Measurements from ENCODE around the gene TGFB2.
A peak's percentile ranks its signal among the peaks of the same experiment; 100 is the strongest.

Gene TGFB2

DNA sequence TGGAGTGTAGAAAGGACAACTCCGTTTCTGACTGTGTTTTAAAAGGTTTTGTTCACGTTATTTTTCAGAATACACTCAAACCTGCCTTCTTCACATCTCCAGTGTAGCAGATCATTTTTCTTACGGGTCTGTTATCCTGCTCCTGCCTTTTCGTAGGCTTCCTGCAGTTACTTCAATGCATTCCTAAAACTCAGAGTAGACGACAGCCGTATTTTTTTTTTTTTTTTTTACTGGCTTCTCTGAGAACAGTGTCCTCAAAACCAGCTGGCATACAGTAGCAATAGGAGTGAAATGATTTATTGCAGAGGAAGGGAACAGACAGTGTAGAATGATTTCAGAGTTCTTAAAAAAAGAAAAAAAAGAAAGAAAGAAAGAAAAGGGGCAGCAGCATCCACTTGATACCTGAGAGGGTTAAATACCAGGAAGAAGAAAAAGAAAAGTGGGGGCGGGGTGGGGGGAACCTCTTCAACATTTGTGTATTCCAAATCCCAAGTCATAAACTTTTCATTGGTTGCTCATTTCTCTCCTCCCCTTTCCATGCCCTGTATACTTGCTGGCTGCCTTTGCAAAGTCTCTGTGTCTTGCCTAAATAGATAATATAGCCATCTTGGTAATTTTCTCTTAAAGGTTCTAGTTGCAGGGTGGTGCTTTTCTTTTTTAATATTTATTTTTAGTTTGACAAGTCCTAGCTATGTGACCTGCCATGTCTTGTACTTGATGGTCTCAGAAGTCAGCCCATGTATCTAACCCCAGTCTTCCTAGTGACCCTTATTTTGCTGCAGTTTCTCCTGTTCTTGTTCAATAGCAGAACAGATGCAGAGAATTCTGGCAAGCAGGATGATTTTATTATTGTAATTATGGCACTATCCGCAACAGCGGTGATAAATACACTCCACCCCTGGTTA, 2.8 kb downstream of the TGFB2 start:
- ATAC-seq = no peak
- no peaks in the 10 kb centered on the region for H3K36me3 Mint-ChIP-seq
- peaks cover 14% of the 10 kb centered on the region for H3K4me1 Mint-ChIP-seq
- no peak overlapping the region for H3K27ac Mint-ChIP-seq
- H3K9me3 Mint-ChIP-seq = no peaks in the 10 kb centered on the region
- H3K4me3 Mint-ChIP-seq = no peak overlapping the region
- no peak for DNase-seq (ENCODE audit: low spot score in 2 of 2)

DNA sequence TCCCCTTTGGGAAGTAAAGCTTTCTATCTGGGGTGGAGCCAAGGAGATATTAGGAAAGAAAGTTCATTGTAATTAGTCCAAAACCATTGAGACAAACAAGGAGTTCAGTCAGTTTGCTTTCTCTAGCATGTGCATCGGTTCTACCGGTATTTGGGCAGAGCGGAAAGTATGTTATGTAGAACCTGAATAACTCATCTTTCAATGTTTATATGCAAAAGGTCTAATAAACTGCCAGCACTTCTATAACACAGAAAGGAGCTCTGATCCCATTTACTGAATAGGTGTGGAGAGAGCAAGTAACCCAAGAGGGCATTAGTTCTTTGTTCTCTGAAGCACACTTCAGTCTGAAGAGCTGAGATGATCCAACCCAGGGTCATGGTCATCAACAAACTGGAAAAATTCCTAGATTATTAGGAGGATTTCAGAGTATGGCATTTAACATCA, 3.5 kb downstream of the TGFB2 start:
- Mint-ChIP-seq H3K9me3 (no peaks in the 10 kb centered on the region), H3K4me3 (no peak overlapping the region), H3K36me3 (no peaks in the 10 kb centered on the region), H3K4me1 (peaks cover 14% of the 10 kb centered on the region), H3K27ac (no peak overlapping the region)
- no peak for ATAC-seq
- no peak for DNase-seq (ENCODE audit: low spot score in 2 of 2)

DNA sequence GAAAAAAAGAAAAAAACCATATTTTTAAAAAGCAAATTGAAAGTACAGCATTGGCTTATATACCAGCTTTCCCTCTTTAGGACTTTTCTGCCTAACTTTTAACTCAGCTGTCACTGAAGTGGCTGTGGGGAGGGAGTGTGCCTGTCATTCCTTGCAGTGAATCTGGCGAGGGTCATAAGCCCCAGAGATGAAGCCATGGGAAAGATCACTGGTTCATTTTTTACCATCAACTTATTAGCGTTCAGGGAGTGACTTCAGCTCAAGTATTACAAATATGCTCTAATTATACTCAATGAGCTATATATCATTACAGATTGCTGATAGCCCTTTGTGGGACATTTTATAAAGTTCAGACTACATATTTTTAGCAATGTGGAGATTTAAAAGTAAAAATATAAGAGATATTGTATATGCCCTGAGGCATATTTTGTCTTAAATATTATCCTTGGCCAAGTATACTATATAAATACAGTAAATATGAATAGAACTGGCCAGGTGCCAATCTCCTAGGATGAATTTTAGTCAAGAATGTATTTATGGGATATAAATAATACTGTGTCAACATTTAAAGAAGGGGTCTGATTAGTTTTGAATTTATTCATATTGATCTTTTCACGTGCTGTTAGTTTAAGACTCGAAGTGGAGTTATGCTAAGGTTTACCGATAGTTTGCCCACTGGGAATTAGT, 4.4 kb downstream of the TGFB2 start:
- H3K9me3 Mint-ChIP-seq = no peaks in the 10 kb centered on the region
- ATAC-seq (no peak), DNase-seq (ENCODE audit: low spot score in 2 of 2) (no peak)
- H3K4me1 Mint-ChIP-seq = peaks cover 14% of the 10 kb centered on the region
- H3K27ac Mint-ChIP-seq = no peak overlapping the region
- no peak overlapping the region for H3K4me3 Mint-ChIP-seq
- no peaks in the 10 kb centered on the region for H3K36me3 Mint-ChIP-seq

DNA sequence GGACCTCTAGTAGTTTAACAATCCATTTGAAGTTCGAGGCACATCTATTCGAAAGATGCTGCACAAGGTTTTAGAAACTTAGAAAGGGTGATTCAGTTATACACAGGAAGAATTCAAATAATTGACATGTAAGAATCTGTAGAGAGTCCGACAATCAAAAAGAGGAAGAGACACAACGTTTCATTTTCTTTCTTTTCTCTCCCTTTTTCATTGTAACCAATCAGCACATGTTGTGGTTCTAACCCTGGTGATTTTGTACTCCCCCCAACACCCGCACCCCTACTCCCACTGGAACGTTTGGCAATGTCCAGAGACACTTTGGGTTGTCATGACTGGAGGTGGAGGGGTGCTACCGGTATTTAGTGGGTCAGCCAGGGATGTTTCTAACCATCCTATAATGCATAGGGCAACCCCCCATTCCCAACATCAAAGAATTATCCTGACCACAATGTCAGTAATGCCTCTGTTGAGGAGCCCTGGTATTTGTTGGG, 4.9 kb downstream of the TGFB2 start:
- no peak for ATAC-seq
- H3K27ac Mint-ChIP-seq = no peak overlapping the region
- H3K4me3 Mint-ChIP-seq = no peak overlapping the region

DNA sequence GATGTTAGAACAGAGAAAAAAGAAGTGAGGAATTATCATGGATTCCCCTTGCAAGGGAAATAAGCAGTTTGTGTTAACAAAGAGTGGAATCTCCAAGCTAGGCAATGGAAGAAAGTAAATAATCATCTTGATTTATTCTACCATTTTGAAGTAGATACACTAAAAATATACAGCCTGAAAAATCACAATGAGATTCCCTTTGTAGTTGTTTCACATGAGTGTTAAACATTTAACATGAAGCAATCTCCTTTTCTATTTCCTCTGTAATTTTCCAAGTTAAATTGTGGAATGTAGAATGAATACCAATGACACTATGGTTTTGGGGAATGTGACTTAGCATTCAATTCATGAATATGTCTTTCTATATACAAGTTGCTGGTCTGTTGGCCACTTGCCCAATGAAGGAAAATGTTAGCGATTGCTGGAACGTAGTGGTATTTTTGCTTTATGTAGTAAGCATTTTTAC, 5.7 kb downstream of the TGFB2 start:
- H3K4me3 Mint-ChIP-seq = peak overlapping the region; percentile 53
- H3K4me1 Mint-ChIP-seq = peaks cover 14% of the 10 kb centered on the region
- H3K36me3 Mint-ChIP-seq = no peaks in the 10 kb centered on the region
- ATAC-seq (no peak), DNase-seq (ENCODE audit: low spot score in 2 of 2) (no peak)
- H3K9me3 Mint-ChIP-seq = no peaks in the 10 kb centered on the region
- H3K27ac Mint-ChIP-seq = no peak overlapping the region

More for the DNA sequence above, 4.9 kb downstream of the TGFB2 start:
- H3K9me3 Mint-ChIP-seq = no peaks in the 10 kb centered on the region
- no peak for DNase-seq (ENCODE audit: low spot score in 2 of 2)
- no peaks in the 10 kb centered on the region for H3K36me3 Mint-ChIP-seq
- H3K4me1 Mint-ChIP-seq = peaks cover 14% of the 10 kb centered on the region

DNA sequence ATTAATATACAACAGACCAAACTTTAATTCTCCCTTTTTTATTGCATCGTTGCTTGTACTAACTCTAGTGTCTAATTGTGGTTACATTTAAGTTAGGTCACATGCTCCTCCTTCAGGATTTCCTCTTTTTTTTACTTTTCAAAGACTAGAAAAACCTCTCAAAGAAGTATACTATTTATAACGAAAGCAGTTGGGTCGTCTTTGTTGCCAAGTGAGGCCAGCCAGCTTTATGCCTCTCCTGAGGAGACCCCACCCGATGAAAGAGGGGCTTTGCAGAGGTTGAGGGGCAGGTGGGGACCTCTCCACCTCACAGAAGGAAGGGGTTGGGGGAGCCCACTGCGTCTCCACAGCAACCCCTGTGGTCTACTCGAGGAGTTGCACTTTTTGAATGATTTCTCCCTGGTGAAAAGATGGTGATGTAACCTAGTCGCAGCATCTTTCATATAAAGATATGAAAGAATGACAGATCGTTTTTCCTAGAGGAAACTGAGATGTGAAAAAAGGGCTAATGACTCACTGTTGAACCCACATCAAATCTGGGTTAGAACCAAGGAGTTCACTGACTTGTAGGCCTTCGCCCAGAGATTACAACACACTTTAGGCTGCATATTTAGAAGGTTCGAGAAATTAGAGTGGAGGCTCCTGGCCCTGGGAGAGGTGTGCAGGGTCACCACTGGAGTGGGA, 6.4 kb downstream of the TGFB2 start:
- no peaks in the 10 kb centered on the region for H3K9me3 Mint-ChIP-seq
- ATAC-seq (peak; percentile 74), DNase-seq (ENCODE audit: low spot score in 2 of 2) (no peak)
- no peaks in the 10 kb centered on the region for H3K36me3 Mint-ChIP-seq
- peak overlapping the region; percentile 53 for H3K4me3 Mint-ChIP-seq
- H3K4me1 Mint-ChIP-seq = peaks cover 14% of the 10 kb centered on the region
- H3K27ac Mint-ChIP-seq = no peak overlapping the region

DNA sequence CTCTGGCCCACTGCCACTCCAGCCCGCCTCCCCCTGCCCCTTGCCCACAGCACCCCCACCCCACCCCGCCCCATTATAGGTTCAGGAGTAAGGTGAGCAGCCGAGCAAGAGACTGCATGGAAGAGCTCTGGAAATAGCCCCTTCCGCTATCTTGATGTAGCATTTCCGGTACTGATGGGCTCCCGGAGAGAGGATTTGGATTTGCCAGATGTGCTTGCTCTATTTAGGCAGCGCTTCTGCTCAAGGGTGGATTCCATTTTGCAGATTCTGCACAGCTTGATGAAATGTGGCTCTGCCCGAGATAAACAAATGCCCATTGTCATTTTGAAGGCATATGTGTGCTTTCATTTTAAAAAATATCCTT, 6.9 kb downstream of the TGFB2 start:
- Mint-ChIP-seq H3K4me1 (peaks cover 14% of the 10 kb centered on the region), H3K27ac (no peak overlapping the region), H3K9me3 (no peaks in the 10 kb centered on the region), H3K4me3 (no peak overlapping the region), H3K36me3 (no peaks in the 10 kb centered on the region)
- no peak for ATAC-seq
- DNase-seq (ENCODE audit: low spot score in 2 of 2) = no peak

DNA sequence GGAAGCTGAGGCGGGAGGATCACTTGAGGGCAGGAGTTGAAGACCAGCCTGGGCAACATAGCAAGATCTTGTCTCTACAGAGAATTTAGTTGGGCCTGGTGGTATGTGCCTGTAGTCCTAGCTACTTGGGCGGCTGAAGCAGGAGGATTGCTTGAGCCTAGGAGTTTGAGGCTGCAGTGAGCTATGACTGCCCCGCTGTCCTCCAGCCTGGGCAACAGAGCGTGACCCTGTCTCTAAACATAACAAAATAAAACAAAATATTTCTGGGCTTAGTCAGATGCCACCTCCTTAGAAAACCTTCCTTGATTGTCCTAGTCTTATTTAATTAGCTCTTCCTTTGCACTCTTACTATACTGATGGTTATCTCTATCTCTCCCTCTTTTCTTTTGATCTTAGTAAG, 8.5 kb downstream of the TGFB2 start:
- Mint-ChIP-seq H3K36me3 (no peaks in the 10 kb centered on the region), H3K9me3 (no peaks in the 10 kb centered on the region), H3K27ac (no peak overlapping the region), H3K4me3 (no peak overlapping the region), H3K4me1 (peaks cover 14% of the 10 kb centered on the region)
- no peak for ATAC-seq
- DNase-seq (ENCODE audit: low spot score in 2 of 2) = no peak

DNA sequence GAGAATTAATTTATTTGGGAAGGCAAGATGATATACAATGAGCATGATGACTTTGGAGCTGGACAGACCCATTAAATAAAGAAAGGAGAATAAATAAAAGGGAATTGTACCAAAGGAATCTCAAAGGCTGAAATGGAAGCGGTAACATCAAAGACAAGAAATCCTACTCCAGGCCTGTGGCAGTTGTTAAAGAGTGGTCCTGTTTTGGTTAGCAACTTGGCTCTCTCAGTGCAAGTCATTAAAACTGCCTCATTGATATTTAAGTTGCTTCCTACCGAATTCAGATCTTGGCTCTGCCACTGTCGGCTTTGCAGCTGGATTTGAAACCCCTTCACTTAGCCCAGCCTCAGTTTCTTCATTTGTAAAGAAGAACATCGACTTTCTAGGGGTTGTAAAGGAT, 10.1 kb downstream of the TGFB2 start:
- H3K4me1 Mint-ChIP-seq = peaks cover 14% of the 10 kb centered on the region
- H3K36me3 Mint-ChIP-seq = no peaks in the 10 kb centered on the region
- no peak for ATAC-seq
- DNase-seq (ENCODE audit: low spot score in 2 of 2) = no peak
- H3K4me3 Mint-ChIP-seq = no peak overlapping the region
- H3K27ac Mint-ChIP-seq = no peak overlapping the region
- H3K9me3 Mint-ChIP-seq = no peaks in the 10 kb centered on the region

DNA sequence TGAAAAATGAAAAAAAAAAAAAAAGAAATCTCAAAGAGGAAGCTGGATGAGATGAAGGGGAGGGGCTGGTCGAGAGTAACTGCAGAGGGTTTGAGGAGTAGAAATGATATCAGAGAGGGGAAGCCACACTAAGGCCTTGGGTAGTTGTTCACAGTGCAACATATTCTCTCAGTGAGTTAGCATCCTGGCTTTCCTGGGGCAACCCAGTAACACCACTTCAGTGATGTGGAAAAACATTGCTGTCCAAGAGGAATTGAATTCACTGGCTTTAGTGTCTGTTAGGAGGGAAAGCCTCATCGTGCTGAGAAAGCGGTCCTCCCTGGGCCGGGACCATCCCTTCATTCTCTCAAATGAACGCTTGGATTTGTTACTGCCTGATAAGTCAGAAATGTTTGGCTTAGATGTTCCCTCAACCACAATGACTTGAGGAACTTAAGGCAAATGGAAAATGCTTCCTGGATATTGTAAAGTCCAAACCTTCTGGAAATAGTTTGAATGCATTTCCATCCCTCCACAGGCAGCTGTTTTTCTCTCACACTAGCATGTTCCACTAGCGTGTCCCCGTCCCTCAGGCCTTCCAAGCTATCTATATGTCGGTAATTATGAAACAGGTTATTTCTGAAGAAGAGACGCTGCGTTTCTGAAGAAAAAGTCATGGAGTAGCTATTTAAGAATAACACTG, 12.2 kb downstream of the TGFB2 start:
- no peak overlapping the region for H3K4me3 Mint-ChIP-seq
- ATAC-seq (no peak), DNase-seq (ENCODE audit: low spot score in 2 of 2) (no peak)
- H3K9me3 Mint-ChIP-seq = no peaks in the 10 kb centered on the region
- no peaks in the 10 kb centered on the region for H3K36me3 Mint-ChIP-seq
- no peak overlapping the region for H3K27ac Mint-ChIP-seq
- H3K4me1 Mint-ChIP-seq = no peaks in the 10 kb centered on the region

DNA sequence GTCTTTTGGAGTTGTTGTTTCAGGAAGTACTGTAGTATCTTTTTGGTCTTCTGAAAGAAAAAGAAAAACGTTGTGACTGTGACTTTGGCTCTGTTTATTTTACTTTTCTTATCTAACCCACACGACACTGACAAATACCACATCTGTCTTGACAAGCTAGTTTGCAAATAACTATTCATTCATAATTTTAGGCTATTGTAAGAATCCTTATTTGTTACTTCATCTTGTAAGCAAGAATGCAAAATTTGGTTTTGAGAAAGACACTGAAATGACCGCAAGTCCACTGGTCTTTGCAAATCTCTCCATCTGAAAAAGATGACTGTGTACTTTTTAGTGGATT, 12.7 kb downstream of the TGFB2 start:
- Mint-ChIP-seq H3K4me1 (no peaks in the 10 kb centered on the region), H3K4me3 (no peak overlapping the region), H3K27ac (no peak overlapping the region), H3K9me3 (no peaks in the 10 kb centered on the region), H3K36me3 (no peaks in the 10 kb centered on the region)
- ATAC-seq = no peak
- no peak for DNase-seq (ENCODE audit: low spot score in 2 of 2)

DNA sequence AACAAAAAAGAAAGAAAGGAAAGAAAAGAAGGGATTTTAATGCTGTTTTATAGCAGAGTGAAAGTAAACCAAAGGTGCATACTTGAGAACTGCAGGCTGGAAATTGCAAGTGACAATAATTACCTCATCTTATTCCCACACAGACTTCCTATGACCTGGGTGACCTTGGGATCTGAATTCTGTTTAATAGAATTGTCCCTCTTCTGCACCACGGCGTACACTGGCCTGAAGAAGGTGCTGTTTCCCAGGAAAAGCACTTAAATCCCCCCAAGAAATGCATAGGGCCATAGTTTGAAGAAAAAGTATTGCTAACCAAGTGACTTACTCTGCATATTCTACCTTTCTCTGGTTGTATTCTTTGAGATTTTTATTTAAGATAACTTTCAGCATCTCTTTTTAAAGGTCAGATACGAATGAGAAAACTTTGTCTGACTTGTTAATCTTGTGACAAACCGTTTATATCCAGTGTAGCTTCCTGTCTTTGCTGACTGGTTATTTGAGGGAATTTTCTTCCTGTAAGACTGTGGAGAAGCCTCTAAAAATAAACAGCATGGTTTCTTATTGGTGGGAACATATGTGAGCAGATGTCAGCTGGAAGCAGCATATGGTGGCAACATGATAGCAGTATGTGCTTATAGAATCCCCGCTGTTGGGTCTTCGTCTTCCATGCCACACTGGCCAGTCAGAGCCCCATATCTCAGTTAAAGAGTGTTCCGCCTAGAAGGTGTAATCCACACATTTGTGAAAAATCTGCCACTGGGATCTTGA, 16.3 kb downstream of the TGFB2 start:
- Mint-ChIP-seq H3K9me3 (no peaks in the 10 kb centered on the region), H3K4me1 (no peaks in the 10 kb centered on the region), H3K27ac (no peak overlapping the region), H3K4me3 (no peak overlapping the region), H3K36me3 (no peaks in the 10 kb centered on the region)
- no peak for DNase-seq (ENCODE audit: low spot score in 2 of 2)
- no peak for ATAC-seq

DNA sequence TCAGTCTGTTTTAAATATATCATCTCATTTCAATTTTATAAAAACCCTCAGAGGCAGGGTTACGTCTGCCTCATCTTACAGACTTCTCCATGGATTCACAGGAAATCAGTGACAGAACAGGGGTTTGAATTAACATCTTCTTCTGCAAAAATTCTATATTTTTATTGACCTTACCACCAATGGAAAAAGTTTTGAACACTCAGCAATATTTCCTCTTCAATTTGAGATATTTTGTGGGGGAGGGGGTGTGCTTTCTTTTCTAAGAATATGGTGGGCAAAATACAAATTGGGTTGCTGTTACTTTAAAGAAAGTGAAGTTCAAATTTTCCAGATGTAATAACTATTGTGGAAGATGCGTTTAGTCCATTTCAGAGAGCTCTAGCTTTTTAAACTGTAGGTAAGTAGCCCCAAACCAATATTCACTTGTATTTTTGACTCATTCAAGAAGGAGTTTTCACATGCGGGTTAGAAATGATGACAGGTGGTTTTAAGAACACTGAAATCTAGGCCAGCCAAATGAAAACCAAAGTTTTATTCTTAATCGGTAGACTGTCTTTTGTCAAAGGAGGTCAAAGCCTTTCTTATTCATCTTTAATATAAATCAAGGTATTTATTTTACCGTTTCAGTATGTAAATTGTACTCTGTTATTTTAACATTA, 17.4 kb downstream of the TGFB2 start:
- Mint-ChIP-seq H3K4me3 (no peak overlapping the region), H3K9me3 (no peaks in the 10 kb centered on the region), H3K4me1 (no peaks in the 10 kb centered on the region), H3K27ac (no peak overlapping the region), H3K36me3 (no peaks in the 10 kb centered on the region)
- no peak for DNase-seq (ENCODE audit: low spot score in 2 of 2)
- ATAC-seq = peak; percentile 84

DNA sequence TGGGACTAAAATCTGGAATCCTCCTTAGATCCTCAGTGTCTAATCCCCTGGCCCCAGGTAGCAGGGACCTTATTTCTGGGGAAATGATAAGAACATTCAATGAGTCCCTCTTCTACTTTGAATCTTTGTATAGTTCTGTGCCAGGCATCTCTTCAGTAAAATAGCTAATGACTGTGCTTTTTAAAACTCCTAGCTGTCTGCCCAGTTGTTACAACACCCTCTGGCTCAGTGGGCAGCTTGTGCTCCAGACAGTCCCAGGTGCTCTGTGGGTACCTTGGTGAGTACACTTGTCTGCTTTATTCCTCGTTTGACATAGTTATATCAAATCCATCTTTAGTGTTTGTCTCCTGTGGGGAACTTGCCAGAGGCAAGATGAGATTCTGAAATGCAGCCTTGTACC, 18.0 kb downstream of the TGFB2 start:
- ATAC-seq (no peak), DNase-seq (ENCODE audit: low spot score in 2 of 2) (no peak)
- Mint-ChIP-seq H3K9me3 (no peaks in the 10 kb centered on the region), H3K4me1 (no peaks in the 10 kb centered on the region), H3K36me3 (no peaks in the 10 kb centered on the region), H3K27ac (no peak overlapping the region), H3K4me3 (no peak overlapping the region)

Measured in stimulated activated effector memory CD8-positive, alpha-beta T cell treated with anti-CD3 and anti-CD28 coated beads, Interleukin-12 subunit alpha, Interleukin-12 subunit beta, amount 100 ng/mL, for 72 hours (primary cell).